Measurements from ENCODE around the gene MOB2.

- TF ChIP-seq, protein P1, sequence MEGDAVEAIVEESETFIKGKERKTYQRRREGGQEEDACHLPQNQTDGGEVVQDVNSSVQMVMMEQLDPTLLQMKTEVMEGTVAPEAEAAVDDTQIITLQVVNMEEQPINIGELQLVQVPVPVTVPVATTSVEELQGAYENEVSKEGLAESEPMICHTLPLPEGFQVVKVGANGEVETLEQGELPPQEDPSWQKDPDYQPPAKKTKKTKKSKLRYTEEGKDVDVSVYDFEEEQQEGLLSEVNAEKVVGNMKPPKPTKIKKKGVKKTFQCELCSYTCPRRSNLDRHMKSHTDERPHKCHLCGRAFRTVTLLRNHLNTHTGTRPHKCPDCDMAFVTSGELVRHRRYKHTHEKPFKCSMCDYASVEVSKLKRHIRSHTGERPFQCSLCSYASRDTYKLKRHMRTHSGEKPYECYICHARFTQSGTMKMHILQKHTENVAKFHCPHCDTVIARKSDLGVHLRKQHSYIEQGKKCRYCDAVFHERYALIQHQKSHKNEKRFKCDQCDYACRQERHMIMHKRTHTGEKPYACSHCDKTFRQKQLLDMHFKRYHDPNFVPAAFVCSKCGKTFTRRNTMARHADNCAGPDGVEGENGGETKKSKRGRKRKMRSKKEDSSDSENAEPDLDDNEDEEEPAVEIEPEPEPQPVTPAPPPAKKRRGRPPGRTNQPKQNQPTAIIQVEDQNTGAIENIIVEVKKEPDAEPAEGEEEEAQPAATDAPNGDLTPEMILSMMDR (IDR thresholded peaks at IDR 0.05) = no peak
- no peak for TF ChIP-seq POLR2A (IDR thresholded peaks at IDR 0.05)
- TF ChIP-seq EP300 (IDR thresholded peaks at IDR 0.05) = no peak
Measured at GRCh38 chr11:1505480-1505879, 18.9 kb upstream of the MOB2 start.

Measured in ovary (tissue), 3 donors.